Measurements from ENCODE around the gene SSBP3.

SSBP3 gene

DNA sequence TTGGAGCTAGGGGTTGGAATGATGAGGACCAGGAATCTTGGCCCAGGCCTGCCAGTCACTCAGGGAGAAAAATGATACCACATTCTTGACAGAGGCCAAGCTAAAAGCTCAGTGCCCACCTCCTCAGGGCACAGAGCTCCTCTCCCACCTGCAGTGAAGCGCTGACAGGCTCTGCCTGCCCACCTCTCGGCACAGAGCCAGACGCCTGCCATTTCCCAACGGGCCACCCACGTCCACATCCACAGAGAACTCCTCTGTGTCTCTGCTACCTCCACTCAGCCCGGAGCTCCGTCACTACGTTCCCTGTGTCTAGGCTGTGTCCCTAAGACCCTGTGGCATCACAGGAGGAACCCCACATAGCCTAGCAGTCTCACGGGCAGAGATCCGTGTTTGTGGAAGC is 145.4 kb downstream of the SSBP3 start:
- TF ChIP-seq TAF1 (IDR thresholded peaks at IDR 0.05; ENCODE audit: borderline replicate concordance, insufficient read depth, low read length) (no peak), FOXP2 (optimal IDR thresholded peaks at IDR 0.05; ENCODE audit: borderline replicate concordance, extremely low read depth, extremely low read length, insufficient read depth) (no peak), SIN3A (IDR thresholded peaks at IDR 0.05; ENCODE audit: borderline replicate concordance, insufficient read depth, low read length) (no peak), POLR2AphosphoS5 (IDR thresholded peaks at IDR 0.05; ENCODE audit: low read depth, low read length) (no peak)
- TF ChIP-seq, protein P1, sequence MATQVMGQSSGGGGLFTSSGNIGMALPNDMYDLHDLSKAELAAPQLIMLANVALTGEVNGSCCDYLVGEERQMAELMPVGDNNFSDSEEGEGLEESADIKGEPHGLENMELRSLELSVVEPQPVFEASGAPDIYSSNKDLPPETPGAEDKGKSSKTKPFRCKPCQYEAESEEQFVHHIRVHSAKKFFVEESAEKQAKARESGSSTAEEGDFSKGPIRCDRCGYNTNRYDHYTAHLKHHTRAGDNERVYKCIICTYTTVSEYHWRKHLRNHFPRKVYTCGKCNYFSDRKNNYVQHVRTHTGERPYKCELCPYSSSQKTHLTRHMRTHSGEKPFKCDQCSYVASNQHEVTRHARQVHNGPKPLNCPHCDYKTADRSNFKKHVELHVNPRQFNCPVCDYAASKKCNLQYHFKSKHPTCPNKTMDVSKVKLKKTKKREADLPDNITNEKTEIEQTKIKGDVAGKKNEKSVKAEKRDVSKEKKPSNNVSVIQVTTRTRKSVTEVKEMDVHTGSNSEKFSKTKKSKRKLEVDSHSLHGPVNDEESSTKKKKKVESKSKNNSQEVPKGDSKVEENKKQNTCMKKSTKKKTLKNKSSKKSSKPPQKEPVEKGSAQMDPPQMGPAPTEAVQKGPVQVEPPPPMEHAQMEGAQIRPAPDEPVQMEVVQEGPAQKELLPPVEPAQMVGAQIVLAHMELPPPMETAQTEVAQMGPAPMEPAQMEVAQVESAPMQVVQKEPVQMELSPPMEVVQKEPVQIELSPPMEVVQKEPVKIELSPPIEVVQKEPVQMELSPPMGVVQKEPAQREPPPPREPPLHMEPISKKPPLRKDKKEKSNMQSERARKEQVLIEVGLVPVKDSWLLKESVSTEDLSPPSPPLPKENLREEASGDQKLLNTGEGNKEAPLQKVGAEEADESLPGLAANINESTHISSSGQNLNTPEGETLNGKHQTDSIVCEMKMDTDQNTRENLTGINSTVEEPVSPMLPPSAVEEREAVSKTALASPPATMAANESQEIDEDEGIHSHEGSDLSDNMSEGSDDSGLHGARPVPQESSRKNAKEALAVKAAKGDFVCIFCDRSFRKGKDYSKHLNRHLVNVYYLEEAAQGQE (IDR thresholded peaks at IDR 0.05; ENCODE audit: insufficient read depth in 1 of 2, low read depth in 2 of 2, low read length in 2 of 2) = no peak

DNA sequence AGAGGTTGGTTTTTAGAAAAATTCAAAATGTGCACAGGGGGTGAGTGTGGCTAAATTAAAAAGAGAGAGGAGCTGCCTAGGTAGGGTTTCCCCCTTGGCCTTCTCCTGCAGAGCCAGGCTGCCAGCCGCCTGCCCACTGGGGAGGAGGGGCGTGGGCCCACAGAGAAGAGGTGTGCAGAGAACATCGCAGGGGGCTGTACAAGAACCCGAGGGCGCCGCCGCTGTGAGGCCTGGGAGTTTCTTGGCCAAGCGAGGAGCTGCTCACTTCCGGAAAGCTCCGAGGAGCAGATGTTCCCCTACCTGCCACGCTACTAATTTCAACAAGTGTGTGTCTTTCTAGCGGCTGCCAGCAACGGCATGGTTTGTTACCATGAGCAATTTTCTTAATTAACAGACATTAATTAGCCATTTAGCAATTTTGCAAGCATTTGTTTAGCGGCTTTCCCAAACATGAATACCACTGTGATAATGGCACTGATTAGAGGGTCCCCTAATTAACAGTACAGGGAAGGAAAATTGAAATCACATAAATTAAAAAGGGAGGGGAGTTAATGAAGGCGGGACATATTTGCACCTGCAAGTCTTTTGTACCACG is 146.6 kb downstream of the SSBP3 start:
- TF ChIP-seq FOXP2 (optimal IDR thresholded peaks at IDR 0.05; ENCODE audit: borderline replicate concordance, extremely low read depth, extremely low read length, insufficient read depth) = no peak
- no peak for TF ChIP-seq TAF1 (IDR thresholded peaks at IDR 0.05; ENCODE audit: borderline replicate concordance, insufficient read depth, low read length)

DNA sequence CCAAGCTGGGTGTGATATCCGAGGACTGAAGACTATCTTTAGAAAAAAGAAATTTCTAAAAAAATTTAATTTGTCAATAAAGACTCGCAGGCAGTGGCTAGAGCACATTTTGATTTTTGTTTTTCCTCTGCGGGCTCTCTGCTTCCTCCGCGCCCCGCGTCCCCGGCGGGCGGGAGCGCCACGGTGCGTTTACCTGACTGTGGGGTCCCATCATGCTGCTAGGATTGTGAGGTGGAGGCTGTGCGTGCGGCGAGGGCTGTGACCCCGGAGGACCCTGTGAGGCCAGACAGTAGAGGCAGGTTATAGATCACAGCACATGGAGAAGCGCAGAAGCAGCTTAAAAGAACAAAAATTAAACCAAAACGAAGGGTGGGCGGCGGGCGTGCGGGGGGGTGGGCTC is 148.3 kb downstream of the SSBP3 start:
- TF ChIP-seq TAF1 (IDR thresholded peaks at IDR 0.05; ENCODE audit: borderline replicate concordance, insufficient read depth, low read length) = no peak
- TF ChIP-seq POLR2AphosphoS5 (IDR thresholded peaks at IDR 0.05; ENCODE audit: low read depth, low read length) = no peak
- TF ChIP-seq SIN3A (IDR thresholded peaks at IDR 0.05; ENCODE audit: borderline replicate concordance, insufficient read depth, low read length) = no peak
- TF ChIP-seq, protein P1 (IDR thresholded peaks at IDR 0.05; ENCODE audit: insufficient read depth in 1 of 2, low read depth in 2 of 2, low read length in 2 of 2) = no peak
- TF ChIP-seq FOXP2 (optimal IDR thresholded peaks at IDR 0.05; ENCODE audit: borderline replicate concordance, extremely low read depth, extremely low read length, insufficient read depth) = no peak

DNA sequence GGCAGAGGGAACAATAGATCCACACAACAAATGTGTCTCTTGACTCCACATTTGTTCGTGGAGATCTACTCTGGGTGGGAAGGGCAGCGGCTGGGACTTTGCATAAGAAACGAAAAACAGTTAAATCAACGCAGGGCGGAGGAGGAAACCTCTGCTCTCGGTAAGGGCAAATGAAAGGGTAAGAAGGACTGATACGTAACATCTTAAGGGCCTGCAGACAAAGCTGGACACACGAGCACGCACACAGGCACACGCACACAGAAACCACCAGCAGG is 148.9 kb downstream of the SSBP3 start:
- TF ChIP-seq TAF1 (IDR thresholded peaks at IDR 0.05; ENCODE audit: borderline replicate concordance, insufficient read depth, low read length) = no peak

DNA sequence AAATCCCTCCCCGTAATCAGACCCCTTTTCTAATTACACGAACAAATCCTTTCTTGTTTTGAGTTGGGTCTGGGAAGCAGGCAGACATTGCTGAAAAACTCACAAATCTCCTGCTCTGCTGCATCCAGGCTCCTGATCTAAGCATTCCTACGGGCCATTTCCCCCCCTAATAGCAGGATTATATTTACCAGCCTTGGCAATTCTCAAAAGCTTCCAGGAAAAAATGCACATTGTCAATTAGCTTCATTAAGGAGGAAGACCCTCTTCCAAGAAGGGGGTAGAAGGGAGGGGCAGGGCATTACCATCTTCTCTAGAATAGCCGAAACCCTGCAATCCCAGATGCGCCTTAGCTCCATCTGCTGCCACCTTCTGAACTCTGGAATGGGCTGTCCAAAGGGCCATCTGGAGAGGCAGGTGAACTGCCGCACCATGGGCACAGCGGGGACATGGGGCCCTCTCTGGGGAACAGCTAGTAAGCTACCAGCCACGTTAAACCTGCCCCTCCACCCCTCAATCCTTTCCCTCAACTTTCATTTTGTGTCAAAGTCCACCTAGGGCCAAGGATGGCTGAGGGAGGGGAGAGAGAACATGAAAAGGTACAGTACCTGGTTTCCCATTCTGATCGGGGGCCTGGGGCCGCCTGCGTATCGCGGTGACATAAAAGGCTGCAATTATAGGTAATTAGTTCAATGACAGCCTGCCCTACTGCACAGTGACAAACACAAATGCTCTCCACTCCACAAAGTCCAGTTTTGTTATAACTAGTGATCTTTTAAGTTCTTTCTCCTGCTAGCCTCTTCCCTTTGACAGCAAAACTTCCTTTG is 149.5 kb downstream of the SSBP3 start:
- TF ChIP-seq, protein P1 (IDR thresholded peaks at IDR 0.05; ENCODE audit: insufficient read depth in 1 of 2, low read depth in 2 of 2, low read length in 2 of 2) = no peak
- TF ChIP-seq FOXP2 (optimal IDR thresholded peaks at IDR 0.05; ENCODE audit: borderline replicate concordance, extremely low read depth, extremely low read length, insufficient read depth) (no peak), SIN3A (IDR thresholded peaks at IDR 0.05; ENCODE audit: borderline replicate concordance, insufficient read depth, low read length) (no peak), TAF1 (IDR thresholded peaks at IDR 0.05; ENCODE audit: borderline replicate concordance, insufficient read depth, low read length) (no peak), POLR2AphosphoS5 (IDR thresholded peaks at IDR 0.05; ENCODE audit: low read depth, low read length) (no peak)

DNA sequence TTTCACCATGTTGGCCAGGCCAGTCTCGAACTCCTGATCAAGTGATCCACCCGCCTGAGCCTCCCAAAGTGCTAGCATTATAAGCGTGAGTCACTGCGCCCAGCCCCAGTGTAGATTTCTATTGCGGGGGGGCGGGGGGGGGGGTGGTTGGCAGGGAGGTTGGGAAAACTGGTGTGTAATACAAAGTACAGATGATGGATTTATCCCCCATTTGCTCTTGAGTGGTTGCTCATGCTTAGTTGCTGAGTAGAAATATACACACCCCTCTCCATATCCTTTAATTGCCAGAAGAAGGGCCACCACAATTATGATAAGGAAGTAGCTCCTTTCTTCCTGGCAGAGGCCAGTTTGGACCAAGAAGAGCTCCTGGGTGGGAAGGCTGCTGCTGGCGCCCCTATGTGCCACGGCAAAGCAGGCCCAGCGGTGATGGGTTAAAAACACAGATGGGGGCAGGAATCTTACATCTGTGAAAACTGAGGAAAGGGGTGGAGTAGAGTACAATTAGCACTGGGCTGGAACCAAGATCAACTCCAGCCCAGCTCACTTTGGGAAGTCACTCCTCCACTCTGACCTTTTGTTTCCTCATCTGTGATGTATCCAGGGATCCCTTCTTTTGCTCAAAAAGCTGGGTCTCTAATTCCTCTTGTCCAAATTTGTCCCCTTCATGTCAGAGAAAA is 151.0 kb downstream of the SSBP3 start:
- TF ChIP-seq, protein P1 (IDR thresholded peaks at IDR 0.05; ENCODE audit: insufficient read depth in 1 of 2, low read depth in 2 of 2, low read length in 2 of 2) = no peak
- TF ChIP-seq POLR2AphosphoS5 (IDR thresholded peaks at IDR 0.05; ENCODE audit: low read depth, low read length) (no peak), FOXP2 (optimal IDR thresholded peaks at IDR 0.05; ENCODE audit: borderline replicate concordance, extremely low read depth, extremely low read length, insufficient read depth) (no peak), TAF1 (IDR thresholded peaks at IDR 0.05; ENCODE audit: borderline replicate concordance, insufficient read depth, low read length) (no peak), SIN3A (IDR thresholded peaks at IDR 0.05; ENCODE audit: borderline replicate concordance, insufficient read depth, low read length) (no peak)

Measured in PFSK-1 (cell line).